GM23338 (cell line): ENCODE results near the gene MT1A. TPM values are rescaled to one million over a fixed set of nuclear protein-coding genes. Genes with fewer than 3 reads are reported as not detected.

Experiments
- ATAC-seq: fragments of 200-7000 bp; cut with Tn5 transposase; 3 replicates; pipeline ENCODE4 v1.9.1; 2020
- DNase-seq: peaks from one replicate; pipeline ENCODE4 v3.0.0-alpha.2; 2015; ENCODE audit warnings: low spot score
- H2AFZ ChIP-seq: fragments of 200-600 bp; sonication (generic); 2 replicates; pipeline ENCODE4 v1.8.0; 2016; ENCODE audit warnings: antibody characterized with exemption, mild to moderate bottlenecking, moderate library complexity
- H3F3A ChIP-seq: fragments of 200-600 bp; sonication (generic); replicated peaks from 2 replicates; pipeline ENCODE4 v1.8.0; 2017; ENCODE audit warnings: antibody characterized with exemption, mixed run types, low read depth
- H3K27ac ChIP-seq: fragments of 200-600 bp; sonication (generic); 2 replicates; pipeline ENCODE4 v1.6.1; 2016; ENCODE audit warnings: low read depth
- H3K27me3 ChIP-seq: fragments of 200-600 bp; sonication (generic); 2 replicates; pipeline ENCODE4 v1.8.0; 2016; ENCODE audit warnings: mild to moderate bottlenecking, mixed run types, moderate library complexity; ENCODE audit not compliant: insufficient read depth
- H3K36me3 ChIP-seq: fragments of 200-600 bp; sonication (generic); 2 replicates; pipeline ENCODE4 v1.8.0; 2016; ENCODE audit warnings: mild to moderate bottlenecking; ENCODE audit not compliant: insufficient read depth
- H3K4me1 ChIP-seq: fragments of 200-600 bp; sonication (generic); 2 replicates; pipeline ENCODE4 v1.8.0; 2016; ENCODE audit warnings: mild to moderate bottlenecking, moderate library complexity; ENCODE audit not compliant: insufficient read depth
- H3K4me2 ChIP-seq: fragments of 200-600 bp; sonication (generic); 2 replicates; pipeline ENCODE4 v1.7.1; 2017; ENCODE audit warnings: mixed run types
- H3K4me3 ChIP-seq: fragments of 200-600 bp; sonication (generic); 2 replicates; pipeline ENCODE4 v1.6.1; 2016; ENCODE audit warnings: mixed run types
- H3K79me2 ChIP-seq: fragments of 200-600 bp; sonication (generic); replicated peaks from 2 replicates; pipeline ENCODE4 v1.8.0; 2017; ENCODE audit warnings: mild to moderate bottlenecking; ENCODE audit not compliant: insufficient read depth
- H3K9me2 ChIP-seq: fragments of 200-600 bp; sonication (generic); 2 replicates; pipeline ENCODE4 v1.8.0; 2017; ENCODE audit not compliant: insufficient read depth
- H4K20me1 ChIP-seq: fragments of 200-600 bp; sonication (generic); replicated peaks from 2 replicates; pipeline ENCODE4 v1.8.0; 2017; ENCODE audit warnings: mild to moderate bottlenecking; ENCODE audit not compliant: insufficient read depth
- H3K27ac Mint-ChIP-seq: 2 replicates; pipeline ENCODE4 v1.8.0; 2020; ENCODE audit warnings: inconsistent platforms, mild to moderate bottlenecking, moderate library complexity, mixed read lengths
- H3K27me3 Mint-ChIP-seq: 3 replicates; pipeline ENCODE4 v1.8.0; 2022; ENCODE audit warnings: low read depth, mild to moderate bottlenecking, moderate library complexity, mixed read lengths, inconsistent platforms; ENCODE audit not compliant: insufficient read depth, poor library complexity
- H3K36me3 Mint-ChIP-seq: 3 replicates; pipeline ENCODE4 v1.8.0; 2021; ENCODE audit warnings: low read depth, mild to moderate bottlenecking, inconsistent platforms, moderate library complexity, mixed read lengths
- H3K4me1 Mint-ChIP-seq: 3 replicates; pipeline ENCODE4 v1.8.0; 2020; ENCODE audit warnings: mild to moderate bottlenecking, inconsistent platforms, mixed read lengths
- H3K4me3 Mint-ChIP-seq: 3 replicates; pipeline ENCODE4 v1.8.0; 2021; ENCODE audit warnings: moderate library complexity, mild to moderate bottlenecking, inconsistent platforms, mixed read lengths
- H3K9me3 Mint-ChIP-seq: 3 replicates; pipeline ENCODE4 v1.8.0; 2020; ENCODE audit warnings: moderate library complexity, mild to moderate bottlenecking, inconsistent platforms, mixed read lengths
- CREB1 ChIP-seq: fragments of 250-450 bp; sonication (Bioruptor Pico); IDR thresholded peaks from 2 replicates; pipeline ENCODE4 v1.5.0; 2020; ENCODE audit warnings: low read depth, mild to moderate bottlenecking, moderate library complexity
- CTCF ChIP-seq, 2 experiments: fragments of 200-600 bp in 1 of 2; sonication (generic) in 1 of 2; conservative IDR thresholded peaks; 2 replicates each; pipeline versions ENCODE4 v1.5.1 to v1.6.1; 2016 to 2017; ENCODE audit warnings: antibody characterized with exemption in 2 of 2, low read depth in 2 of 2, mild to moderate bottlenecking in 2 of 2, moderate library complexity in 1 of 2
- ETS1 ChIP-seq: IDR thresholded peaks from 2 replicates; pipeline ENCODE4 v1.6.1; 2016; ENCODE audit warnings: antibody characterized with exemption
- EZH2 ChIP-seq: fragments of 200-600 bp; sonication (generic); IDR thresholded peaks from one replicate; pipeline ENCODE4 v1.8.0; 2017; ENCODE audit warnings: antibody characterized with exemption, mild to moderate bottlenecking, low read depth; ENCODE audit not compliant: unreplicated experiment
- EZH2phosphoT487 ChIP-seq: fragments of 200-600 bp; sonication (generic); IDR thresholded peaks from one replicate; pipeline ENCODE4 v1.8.1; 2018; ENCODE audit warnings: antibody characterized with exemption; ENCODE audit not compliant: unreplicated experiment
- JUNB ChIP-seq: IDR thresholded peaks from one replicate; pipeline ENCODE4 v1.6.1; 2016; ENCODE audit warnings: antibody characterized with exemption; ENCODE audit not compliant: unreplicated experiment
- NANOG ChIP-seq: IDR thresholded peaks from 2 replicates; pipeline ENCODE4 v1.6.1; 2016; ENCODE audit warnings: antibody characterized with exemption, borderline replicate concordance
- POLR2AphosphoS5 ChIP-seq: IDR thresholded peaks from 2 replicates; pipeline ENCODE4 v1.6.1; 2016; ENCODE audit warnings: antibody characterized with exemption, low read depth
- REST ChIP-seq: IDR thresholded peaks from one replicate; pipeline ENCODE4 v1.6.1; 2018; ENCODE audit warnings: antibody characterized with exemption; ENCODE audit not compliant: unreplicated experiment
- STAT1 ChIP-seq: IDR thresholded peaks from one replicate; pipeline ENCODE4 v1.6.1; 2016; ENCODE audit warnings: antibody characterized with exemption; ENCODE audit not compliant: unreplicated experiment
- ZNF114 ChIP-seq: fragments of 250-450 bp; sonication (Bioruptor Pico); IDR thresholded peaks from 2 replicates; pipeline ENCODE4 v1.5.0; 2020; ENCODE audit warnings: mild to moderate bottlenecking, moderate library complexity
- ZNF331 ChIP-seq: fragments of 250-450 bp; sonication (Bioruptor Pico); IDR thresholded peaks from 2 replicates; pipeline ENCODE4 v1.5.0; 2020; ENCODE audit warnings: low read depth, mild to moderate bottlenecking, moderate library complexity
- ZNF462 ChIP-seq: fragments of 250-450 bp; sonication (Bioruptor Pico); IDR thresholded peaks from 2 replicates; pipeline ENCODE4 v1.5.0; 2020; ENCODE audit warnings: mild to moderate bottlenecking, moderate library complexity
- polyA plus RNA-seq: library from polyadenylated mRNA; unstranded; fragments of >200 nt; fragmentation: Nextera tagmentation; extraction: Ambion mirVana; gene quantifications from 2 replicates; pipeline ENCODE4 v1.2.1, GENCODE V29; 2016
- total RNA-seq: library from RNA; depleted of rRNA; stranded (reverse); fragments of >200 nt; shearing (Covaris generic); gene quantifications from 2 replicates; pipeline ENCODE4 v1.2.3, GENCODE V29; 2014

MT1A gene
- total and polyA plus RNA-seq, 2 experiments from 2014 or later, result 2.5 TPM; not detected in 1

- peaks cover 64% of the 10 kb centered on the region for H3K27me3 Mint-ChIP-seq
- H3K79me2 ChIP-seq, result no peaks in the 10 kb centered on the region
- no peak overlapping the region for H3K27ac ChIP-seq
These were observed 27.1 kb upstream of the MT1A start for GRCh38 chr16:56611281-56611833.

More at GRCh38 chr16:56611281-56611833, 27.1 kb upstream of the MT1A start:
- H4K20me1 ChIP-seq, result no peaks in the 10 kb centered on the region
- peaks cover 34% of the 10 kb centered on the region for H3K4me1 Mint-ChIP-seq
- H3K36me3 ChIP-seq, result no peaks in the 10 kb centered on the region
- TF ChIP-seq REST (no peak), POLR2AphosphoS5 (no peak), CTCF (conservative IDR thresholded peaks at IDR 0.05; ENCODE audit: low read depth in 2 of 2) (no peak), EZH2phosphoT487 (no peak), ETS1 (no peak), STAT1 (no peak), NANOG (no peak), ZNF462 (CRISPR knock-in tag) (no peak), ZNF331 (CRISPR knock-in tag) (no peak), EZH2 (no peak), ZNF114 (CRISPR knock-in tag) (no peak), JUNB (no peak), CREB1 (CRISPR knock-in tag) (no peak)
- ATAC-seq (no peak), DNase-seq (no peak)
- no peak overlapping the region for H3K4me3 Mint-ChIP-seq
- no peaks in the 10 kb centered on the region for H3K9me2 ChIP-seq
- H3K36me3 Mint-ChIP-seq, result peaks cover 9% of the 10 kb centered on the region; the same call in 2 of the 3 replicates
- peaks cover 30% of the 10 kb centered on the region for H3K4me1 ChIP-seq
- H3F3A ChIP-seq, result peaks cover 14% of the 10 kb centered on the region; the same call in 1 of the 2 replicates
- H3K27me3 ChIP-seq, result peaks cover 98% of the 10 kb centered on the region
- no peak overlapping the region for H3K4me3 ChIP-seq
- no peaks in the 10 kb centered on the region for H3K9me3 Mint-ChIP-seq
- no peak overlapping the region for H2AFZ ChIP-seq
- H3K4me2 ChIP-seq, result no peak overlapping the region
- no peak overlapping the region for H3K27ac Mint-ChIP-seq
